Stimulated activated CD4-positive, alpha-beta T cell treated with anti-CD3 and anti-CD28 coated beads, TNF-alpha, amount 100 ng/mL, for 24 hours (primary cell): Measurements from ENCODE around the gene PRRG3.
A peak's percentile ranks its signal among the peaks of the same experiment; 100 is the strongest.

Experiments used
- DNase-seq, 3 experiments: peaks; one replicate each; pipeline ENCODE4 v3.0.0-alpha.2; 2020; ENCODE audit warnings: low read depth in 3 of 3

PRRG3 gene

DNA sequence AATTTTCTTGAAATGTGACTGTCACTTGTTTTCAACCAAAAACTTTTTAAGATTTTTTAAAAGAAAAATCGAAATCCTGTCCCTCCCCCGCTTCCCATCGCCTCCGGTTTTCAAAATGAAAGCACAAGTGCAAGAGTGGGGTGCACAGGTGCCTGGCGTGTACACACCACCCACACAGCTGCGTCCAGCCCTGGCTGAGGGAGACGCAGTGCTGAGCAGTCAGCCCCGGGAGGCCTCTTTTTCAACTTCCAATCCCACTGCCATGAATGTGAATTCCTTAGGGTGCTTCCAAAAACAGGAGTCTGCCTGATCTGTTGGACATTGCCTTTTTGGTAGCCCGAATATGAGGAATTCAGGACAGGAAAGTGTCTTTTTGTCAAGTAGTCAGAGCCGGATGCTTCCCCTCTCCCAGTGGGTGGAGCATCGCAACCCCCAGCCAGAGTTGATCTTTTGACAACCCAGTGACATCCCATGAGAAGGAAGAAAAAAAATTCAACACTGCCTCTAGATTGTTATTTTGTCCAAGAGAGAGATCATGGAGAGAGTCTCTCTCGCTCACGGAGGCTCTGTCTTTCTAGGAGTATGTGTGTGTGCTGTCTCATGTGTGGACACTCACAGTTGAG lies 8.9 kb downstream of the PRRG3 start:
- DNase-seq: no peak

DNA sequence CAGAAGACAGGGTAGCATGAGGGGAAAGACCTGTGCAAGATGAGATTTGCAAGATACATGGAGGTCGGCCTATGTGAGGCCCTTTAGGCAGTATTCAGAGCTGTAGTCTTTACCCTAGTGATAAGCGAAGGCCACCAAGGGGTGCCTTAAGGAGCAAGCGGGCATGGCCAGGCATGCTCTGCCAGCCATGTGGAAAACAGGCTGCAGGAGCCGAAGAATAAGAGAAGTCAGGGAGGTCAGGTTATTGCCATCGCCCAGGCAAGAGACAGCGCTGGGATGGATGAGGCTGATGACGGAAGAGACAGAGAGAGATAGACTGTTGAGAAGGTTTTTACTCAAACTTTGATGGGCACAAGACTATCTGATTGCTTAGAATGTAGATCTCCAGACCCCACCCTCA lies 13.6 kb downstream of the PRRG3 start:
- no peak for DNase-seq

- no peak for DNase-seq
Observed at GRCh38 chrX:151710457-151710856, 15.2 kb downstream of the PRRG3 start.

- DNase-seq: no peak
Observed at GRCh38 chrX:151711154-151711553, 15.9 kb downstream of the PRRG3 start.

DNA sequence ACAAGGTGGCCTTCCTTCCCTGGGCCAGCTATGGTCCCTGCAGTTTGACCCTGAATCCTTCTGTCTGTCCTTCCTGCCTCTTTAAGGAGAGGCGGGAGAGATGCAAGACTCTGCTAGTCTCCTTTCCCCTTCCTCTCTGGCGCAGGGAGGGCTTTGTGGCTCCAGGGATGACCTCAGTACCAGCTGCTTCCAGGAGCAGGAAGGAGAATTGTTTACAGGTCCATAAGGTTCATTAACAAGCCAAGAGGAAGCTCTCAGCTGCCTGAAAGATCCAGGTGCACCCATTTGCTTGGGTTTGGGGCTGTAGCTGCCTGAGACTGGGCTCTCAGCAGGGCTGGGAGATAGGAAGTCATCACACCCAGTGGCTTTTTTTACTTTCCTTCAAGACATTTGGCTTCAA lies 16.5 kb downstream of the PRRG3 start:
- no peak for DNase-seq

DNA sequence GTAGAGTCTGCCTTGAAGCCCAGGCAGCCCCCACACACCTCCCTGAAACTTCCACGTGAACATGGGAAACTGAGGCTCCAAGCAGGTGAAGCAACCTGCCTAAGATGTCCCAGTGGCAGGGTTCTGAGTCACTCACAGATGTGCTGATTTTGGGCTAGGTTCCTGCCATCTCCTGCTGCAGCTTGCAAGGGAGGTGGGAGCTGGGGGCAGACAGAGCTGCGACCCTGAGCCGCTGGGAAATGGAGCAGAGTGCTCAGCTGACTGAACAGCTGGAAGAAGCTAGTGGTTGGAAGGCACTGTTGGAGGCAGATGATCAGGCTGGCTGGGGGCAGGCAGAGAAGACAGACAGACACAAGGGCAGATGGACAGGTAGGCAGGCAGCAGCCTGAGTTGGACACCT lies 17.0 kb downstream of the PRRG3 start:
- no peak for DNase-seq

- DNase-seq: peak in 1 of 3 experiments; percentile 4
Observed at GRCh38 chrX:151713849-151714248, 18.6 kb downstream of the PRRG3 start.

DNA sequence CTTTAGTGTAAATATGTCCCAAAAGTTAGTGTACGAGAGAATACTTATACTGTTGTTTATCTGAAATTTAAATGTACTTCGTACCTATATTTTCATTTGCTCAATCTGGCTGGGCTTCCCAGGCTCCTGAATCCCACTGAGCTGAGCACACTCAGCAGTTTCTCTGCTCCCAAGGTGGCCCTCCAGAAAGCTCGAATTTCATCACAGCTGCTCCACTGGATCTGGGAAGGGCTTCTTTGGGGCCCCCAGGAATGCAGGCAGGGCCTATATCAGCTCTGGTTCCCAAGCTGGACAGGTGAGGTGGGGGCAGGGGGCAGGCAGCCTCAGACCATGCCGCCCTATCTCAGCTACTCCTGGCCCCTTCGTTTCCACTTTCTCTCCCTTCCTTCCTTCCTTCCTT lies 19.1 kb downstream of the PRRG3 start:
- no peak for DNase-seq

GRCh38 chrX:151715752-151716151 lies 20.5 kb downstream of the PRRG3 start, which contains the start of gene FATE1:
FATE1 (plus strand) TSS chrX:151716035; CDS start chrX:151716120, 85 bp downstream.
- DNase-seq: no peak

DNA sequence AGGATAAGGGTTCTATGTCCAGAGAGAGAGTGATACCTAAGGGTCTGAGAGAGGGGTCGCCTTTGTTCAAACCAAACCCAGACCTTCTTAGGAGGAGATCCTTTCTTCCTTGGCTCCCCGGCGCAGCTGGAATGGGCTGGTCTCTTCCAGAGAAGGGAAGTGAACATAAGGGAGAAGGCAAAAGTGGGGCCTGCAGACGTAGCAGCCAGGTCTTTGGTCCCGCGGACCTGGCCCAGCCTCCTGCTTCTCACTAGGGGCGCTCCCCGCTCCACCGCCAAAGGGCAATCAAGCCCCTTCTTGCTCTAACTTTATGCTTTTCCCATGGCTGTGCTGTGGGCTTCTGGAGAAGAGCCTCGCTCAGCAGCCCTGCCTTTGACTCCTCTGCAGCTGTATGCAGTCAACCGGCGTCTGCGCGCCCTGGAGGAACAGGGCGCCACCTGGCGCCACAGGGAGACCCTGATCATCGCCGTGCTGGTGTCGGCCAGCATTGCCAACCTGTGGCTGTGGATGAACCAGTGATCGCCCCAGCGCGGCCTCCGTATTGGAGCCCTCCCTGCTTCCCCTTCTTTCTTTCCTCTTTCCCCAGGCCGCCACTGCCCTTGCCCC lies 27.1 kb downstream of the PRRG3 start:
- DNase-seq: no peak

DNA sequence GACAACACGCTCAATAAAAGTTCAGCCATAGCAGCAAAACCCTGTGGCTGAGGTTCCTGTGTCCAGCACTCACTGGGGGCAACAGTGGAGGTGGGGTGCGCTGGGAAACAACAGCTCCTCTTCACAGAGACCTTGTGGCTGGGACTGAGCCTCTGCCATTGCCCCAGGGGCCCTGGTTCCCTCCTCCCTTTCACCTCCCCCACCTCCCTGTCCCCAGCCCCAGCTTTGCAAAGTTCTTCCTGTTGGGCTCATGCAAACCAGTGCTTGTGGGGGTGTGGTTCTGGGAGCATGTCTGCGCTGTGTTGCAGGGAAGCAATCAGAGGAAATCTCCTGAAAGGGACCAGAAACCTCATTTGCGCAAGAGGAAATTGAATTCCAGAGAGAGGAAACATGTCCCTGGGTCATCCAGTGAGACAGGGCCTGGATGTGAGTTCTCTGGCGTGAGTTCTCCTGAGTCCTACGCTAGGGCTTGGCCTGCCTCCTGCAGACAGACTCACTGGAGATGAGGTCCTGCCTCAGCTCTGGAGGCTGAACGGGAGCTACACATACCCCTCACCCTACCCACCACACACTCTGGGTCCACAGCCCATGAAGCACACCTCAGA lies 28.0 kb downstream of the PRRG3 start:
- no peak for DNase-seq

DNA sequence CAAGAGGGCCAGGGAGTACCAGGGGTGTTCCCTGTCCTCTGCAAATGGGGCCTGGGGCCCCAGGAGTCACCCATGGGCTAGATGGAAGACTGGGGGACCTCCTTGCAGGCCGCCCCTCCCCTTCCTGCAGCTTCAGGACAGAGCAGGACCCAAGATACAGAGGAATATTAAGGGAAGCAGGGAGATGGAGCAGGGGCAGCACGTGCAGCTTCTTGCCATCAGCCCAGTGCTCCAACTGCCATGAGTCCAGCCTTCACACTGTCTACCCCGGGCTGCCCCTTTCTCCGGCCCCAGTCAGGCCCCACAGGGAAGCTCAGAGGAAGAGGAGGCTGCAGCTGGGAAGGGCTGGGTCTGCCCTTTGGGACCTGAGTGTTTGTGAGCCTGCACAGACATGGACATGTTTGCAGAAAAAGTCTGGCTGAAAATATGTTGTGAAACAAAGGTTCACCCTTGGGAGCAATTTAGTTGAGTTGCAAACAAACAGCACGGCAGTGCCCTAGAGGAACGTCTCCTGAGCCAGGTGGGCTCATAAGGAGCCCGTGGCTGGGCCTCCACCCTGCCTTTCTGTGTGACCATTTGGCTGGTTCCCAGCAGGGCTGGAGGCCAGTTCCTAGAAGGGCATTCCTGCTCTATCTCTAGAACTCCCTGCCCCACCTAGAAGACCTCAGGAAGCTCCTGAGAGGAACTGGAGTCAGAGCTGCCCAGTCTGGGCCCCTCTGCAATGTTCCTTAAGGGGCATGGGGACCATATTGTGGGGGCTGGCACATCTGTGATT lies 29.5 kb downstream of the PRRG3 start:
- no peak for DNase-seq

DNA sequence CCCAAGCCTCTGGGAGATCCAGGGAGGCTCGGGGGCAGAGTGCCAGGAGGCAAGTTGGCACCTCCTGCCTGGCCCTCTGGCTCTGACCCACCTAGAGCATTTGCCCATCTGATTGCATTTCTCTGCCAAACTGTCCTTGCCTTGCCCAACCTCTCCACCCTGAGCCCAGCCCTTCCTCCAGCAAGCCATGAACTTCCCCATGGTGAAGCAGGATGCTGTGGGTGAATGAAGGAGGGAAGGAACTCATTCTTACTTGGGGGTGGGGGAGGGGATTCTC lies 30.0 kb downstream of the PRRG3 start:
- no peak for DNase-seq

DNA sequence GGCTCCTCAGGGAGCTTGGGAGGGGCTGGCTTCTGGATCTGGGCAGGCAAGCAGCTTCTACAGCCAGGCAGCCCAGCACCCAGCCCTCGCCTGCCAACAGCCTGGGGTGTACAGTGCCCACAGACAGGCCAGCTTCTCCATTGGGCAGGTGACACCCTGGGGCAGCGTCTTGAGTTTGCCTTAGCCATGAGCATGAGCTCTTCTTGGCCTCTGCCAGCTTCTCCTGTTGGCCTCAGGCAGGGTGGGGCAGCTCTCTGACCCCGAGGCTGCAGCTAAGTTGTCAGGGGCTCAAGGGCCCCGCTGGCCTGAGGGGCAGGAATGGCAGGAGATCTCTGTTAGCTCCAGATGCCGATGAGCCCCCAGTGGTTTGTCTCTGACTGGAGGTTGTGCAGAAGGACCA lies 31.5 kb downstream of the PRRG3 start:
- no peak for DNase-seq

GRCh38 chrX:151727346-151727745 lies 32.1 kb downstream of the PRRG3 start:
- no peak for DNase-seq

DNA sequence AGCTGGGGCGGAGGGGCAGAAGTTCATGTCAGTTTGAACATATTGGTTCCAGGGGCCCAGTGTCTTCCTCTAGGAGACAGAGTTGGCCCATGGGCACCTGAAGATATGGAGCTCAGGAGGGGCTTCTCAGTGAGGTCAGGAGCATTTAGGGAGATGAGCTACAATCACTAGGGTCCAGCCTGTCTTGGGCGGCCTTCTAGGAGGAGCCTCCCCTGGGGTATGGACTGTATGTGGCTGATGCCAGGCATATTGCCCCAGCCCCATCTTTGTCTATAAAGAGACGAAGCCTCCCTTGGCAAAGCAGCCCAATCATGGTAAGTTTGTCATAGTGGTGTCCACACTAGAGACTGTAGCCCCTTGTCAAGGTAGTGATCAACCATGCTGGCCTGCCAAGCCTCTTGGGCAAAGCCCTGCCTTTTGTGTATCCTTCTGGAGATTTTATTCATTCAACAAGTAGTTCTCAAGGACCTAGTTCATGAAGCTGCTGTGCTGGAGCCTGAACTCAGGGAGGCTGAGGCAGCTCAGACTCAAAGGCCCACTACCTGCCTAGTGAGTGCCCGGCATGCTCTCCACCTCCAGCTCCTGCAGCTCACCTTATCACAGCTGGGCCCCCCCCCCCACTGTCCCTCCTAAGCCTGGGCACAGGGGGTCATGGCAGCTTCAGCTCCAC lies 33.9 kb downstream of the PRRG3 start:
- no peak for DNase-seq

- no peak for DNase-seq
Observed at GRCh38 chrX:151734446-151734845, 39.2 kb downstream of the PRRG3 start, which contains the start of gene CNGA2. CNGA2 (plus strand) TSS chrX:151734746; CDS start chrX:151738484, 3,738 bp downstream.

DNA sequence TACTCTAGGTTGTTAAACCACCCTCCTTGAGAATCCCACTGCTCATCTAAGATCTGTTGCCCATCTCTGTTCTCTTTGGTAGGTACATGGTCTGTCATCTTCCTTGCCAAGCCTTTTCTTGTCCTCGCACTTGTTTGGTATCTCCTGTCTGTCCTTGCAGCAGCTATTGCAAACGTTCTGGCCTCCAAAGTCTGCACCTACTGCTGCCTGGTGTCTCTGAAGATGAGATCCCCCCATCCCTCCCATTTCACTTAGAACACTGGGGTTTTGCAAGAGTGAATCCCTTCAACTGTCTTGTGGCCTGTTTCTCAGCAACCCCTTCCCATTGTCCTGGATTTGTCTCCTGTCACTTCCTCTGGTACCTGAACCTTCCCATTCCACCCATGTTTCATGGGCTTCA lies 40.0 kb downstream of the PRRG3 start:
- DNase-seq: no peak

- DNase-seq: no peak
Observed at GRCh38 chrX:151736685-151737084, 41.4 kb downstream of the PRRG3 start.

GRCh38 chrX:151737494-151737893 lies 42.2 kb downstream of the PRRG3 start:
- DNase-seq: no peak

DNA sequence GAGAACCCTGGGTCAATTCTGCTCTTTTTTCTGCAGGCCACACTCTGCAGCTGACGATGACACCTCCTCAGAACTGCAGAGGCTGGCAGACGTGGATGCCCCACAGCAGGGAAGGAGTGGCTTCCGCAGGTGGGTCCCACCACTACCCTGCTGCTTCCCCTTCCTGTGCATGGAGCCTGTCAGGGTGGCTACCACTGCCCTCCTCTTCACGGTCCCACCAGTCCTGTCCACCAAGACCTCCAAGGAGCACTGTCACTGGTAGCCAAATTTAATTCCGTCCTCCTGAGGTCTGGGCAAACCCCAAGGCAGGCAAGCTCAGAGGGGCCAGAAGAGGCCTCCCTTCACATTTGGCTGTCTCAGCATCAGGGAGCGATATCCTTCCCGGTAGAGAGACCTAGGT lies 43.5 kb downstream of the PRRG3 start:
- DNase-seq: no peak

GRCh38 chrX:151741606-151742005 lies 46.3 kb downstream of the PRRG3 start:
- DNase-seq: no peak
